HG03378 (cell line): ENCODE results near the gene PRR20E.
"Not testable (repeated sequence)": the region's sequence is repeated elsewhere in the genome, so short reads cannot be mapped to it uniquely, and the experiment has no call there.

Experiments used
- ATAC-seq: cut with Tn5 transposase; IDR thresholded peaks from one replicate; pipeline ENCODE4 v1.9.1; 2021; ENCODE audit warnings: mild to moderate bottlenecking, moderate library complexity; ENCODE audit not compliant: unreplicated experiment

The PRR20E gene

DNA sequence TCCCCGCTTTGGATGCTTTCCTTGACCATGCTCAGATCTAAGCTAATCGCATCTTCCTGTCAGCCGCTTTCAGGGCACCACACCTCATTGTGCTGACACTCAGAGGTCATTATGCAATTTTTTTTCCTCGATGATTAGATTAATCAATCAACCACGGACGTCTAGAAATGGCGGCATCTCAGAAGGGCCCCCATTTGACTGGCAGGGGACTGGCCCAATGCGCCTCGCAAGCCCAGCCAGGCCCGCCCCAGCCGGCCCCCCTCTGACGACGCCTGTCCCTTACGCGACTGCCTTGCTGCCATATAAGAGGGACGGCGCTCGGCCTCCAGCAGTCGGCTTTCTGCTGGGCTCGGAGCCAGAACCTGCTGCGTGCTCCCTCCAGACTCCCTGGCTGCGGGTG lies at the start of gene PRR20E:
Gene PRR20E, plus strand, starts transcription at position 301 of the 400 bp plus-strand sequence. CDS start 387 bp downstream, outside the sequence.
- not testable (repeated sequence) for ATAC-seq

- no peak for ATAC-seq
Measured at GRCh38 chr13:57123681-57124080, 43.3 kb upstream of the PRR20E start.

DNA sequence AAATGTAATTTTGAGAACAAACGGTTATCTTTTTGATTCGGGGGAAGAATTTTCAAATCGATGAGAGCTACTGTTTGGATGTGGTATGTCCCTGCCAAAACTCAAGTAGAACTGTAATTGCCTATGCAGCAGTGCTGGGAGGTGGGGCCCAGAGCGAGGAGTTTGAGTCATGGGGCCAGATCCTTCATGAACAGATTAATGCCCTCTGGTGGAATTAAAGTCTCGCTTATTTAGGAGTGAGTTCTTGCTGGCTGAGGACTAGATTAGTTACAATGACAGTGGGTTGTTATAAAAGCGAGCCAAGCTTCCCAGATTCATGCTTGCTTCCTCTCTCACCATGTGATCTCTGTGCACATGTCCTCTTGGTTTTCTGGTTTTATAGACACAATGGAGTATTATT lies 38.1 kb upstream of the PRR20E start:
- no peak for ATAC-seq

DNA sequence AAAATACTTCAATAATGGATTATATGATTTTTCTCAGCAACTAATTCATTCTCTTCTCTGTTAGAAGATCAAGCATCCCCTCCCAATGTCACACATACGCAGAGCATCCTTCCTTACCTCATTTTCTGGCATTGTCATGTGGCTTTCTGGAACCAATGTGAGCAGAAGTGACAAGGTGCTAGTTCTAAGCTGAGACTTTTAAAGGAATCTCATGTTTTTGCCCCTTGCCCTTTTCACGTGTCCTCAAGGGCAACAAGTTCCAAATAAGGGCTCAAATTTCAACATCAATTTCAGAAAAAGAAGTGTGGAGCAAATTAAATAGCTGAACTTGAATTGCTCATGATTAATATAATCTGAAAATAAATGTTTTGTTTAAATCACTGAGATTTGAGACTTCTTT lies 30.9 kb upstream of the PRR20E start:
- ATAC-seq: no peak

GRCh38 chr13:57137585-57137984 lies 29.4 kb upstream of the PRR20E start:
- ATAC-seq: no peak

GRCh38 chr13:57138988-57139387 lies 28.0 kb upstream of the PRR20E start:
- ATAC-seq: no peak

GRCh38 chr13:57139781-57140180 lies 27.2 kb upstream of the PRR20E start:
- ATAC-seq: not testable (repeated sequence)

DNA sequence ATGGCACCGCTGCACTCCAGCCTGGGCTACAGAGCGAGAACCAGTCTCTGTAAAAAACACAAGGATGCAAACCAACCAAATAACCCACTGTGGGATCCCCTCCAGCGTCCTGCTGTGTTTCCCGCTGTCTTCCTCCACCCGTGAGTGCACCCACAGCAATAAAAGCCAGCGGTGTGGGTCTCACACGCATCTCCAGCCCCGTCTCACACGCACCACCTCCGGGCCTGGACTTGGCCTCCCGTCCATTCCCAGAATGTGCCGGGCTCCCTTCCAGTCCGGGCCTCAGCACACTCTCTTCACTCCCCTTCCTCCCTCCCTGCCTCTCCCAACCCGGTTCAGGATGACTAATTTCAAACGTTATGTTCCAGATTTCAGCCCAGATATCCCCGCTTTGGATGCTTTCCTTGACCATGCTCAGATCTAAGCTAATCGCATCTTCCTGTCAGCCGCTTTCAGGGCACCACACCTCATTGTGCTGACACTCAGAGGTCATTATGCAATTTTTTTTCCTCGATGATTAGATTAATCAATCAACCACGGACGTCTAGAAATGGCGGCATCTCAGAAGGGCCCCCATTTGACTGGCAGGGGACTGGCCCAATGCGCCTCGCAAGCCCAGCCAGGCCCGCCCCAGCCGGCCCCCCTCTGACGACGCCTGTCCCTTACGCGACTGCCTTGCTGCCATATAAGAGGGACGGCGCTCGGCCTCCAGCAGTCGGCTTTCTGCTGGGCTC lies 26.6 kb upstream of the PRR20E start, which contains the start of gene PRR20A:
Gene PRR20A, plus strand, starts transcription at position 684 of the 734 bp plus-strand sequence. CDS start 387 bp downstream, outside the sequence.
- not testable (repeated sequence) for ATAC-seq

GRCh38 chr13:57147188-57147587 lies 19.8 kb upstream of the PRR20E start, which contains the start of gene PRR20B:
Gene PRR20B, plus strand, starts transcription at chr13:57147488. Its CDS starts 387 bp downstream, at chr13:57147875.
- ATAC-seq: not testable (repeated sequence)

GRCh38 chr13:57148106-57148505 lies 18.9 kb upstream of the PRR20E start:
- ATAC-seq: not testable (repeated sequence)

GRCh38 chr13:57153761-57154160 lies 13.2 kb upstream of the PRR20E start, which contains the start of gene PRR20C:
Gene PRR20C, plus strand, starts transcription at chr13:57154061. Its CDS starts 387 bp downstream, at chr13:57154448.
- ATAC-seq: not testable (repeated sequence)

DNA sequence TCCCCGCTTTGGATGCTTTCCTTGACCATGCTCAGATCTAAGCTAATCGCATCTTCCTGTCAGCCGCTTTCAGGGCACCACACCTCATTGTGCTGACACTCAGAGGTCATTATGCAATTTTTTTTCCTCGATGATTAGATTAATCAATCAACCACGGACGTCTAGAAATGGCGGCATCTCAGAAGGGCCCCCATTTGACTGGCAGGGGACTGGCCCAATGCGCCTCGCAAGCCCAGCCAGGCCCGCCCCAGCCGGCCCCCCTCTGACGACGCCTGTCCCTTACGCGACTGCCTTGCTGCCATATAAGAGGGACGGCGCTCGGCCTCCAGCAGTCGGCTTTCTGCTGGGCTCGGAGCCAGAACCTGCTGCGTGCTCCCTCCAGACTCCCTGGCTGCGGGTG lies 6.7 kb upstream of the PRR20E start, which contains the start of gene PRR20D:
Gene PRR20D, plus strand, starts transcription at position 301 of the 400 bp plus-strand sequence. CDS start 387 bp downstream, outside the sequence.
- not testable (repeated sequence) for ATAC-seq

DNA sequence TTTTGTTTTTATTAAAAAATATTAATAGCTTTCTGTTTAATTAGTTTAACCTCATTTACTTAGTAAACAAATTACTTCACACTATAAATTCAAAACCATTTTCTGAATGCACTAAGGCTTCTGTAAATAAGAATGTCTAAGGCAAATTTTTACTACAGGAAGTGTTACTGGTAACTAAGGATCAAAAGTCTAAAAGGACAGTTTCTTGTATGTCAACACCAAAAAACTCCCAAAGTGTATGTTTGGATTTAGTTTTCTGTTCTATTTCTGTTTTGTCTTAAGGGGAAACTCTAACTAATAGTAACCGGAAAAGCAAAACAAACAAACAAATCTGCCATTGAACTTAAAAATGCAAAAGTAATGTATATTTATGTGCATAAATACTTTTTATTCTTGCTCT lies 24.7 kb downstream of the PRR20E start:
- no peak for ATAC-seq

DNA sequence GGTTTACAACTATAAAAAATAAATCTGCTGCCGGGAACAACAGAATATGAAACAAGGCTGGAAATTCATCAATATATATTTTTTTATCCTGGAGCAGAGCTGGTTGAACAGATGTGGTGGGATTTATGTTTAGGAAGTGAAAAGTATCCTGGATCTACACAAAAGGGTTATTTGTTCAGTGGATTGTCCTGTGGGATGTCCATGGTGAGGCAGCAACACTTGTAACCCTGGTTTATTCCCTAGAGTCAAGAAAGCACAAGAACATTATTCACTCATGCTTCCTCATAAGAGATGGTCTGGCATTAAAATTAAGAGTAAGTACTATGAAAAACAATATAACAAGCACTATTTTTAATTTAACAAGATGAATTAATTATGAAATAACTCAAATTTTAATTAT lies 46.0 kb downstream of the PRR20E start:
- ATAC-seq: no peak
